ENCODE data around the gene FAM186B. TPM values are rescaled to one million over a fixed set of nuclear protein-coding genes. Genes with fewer than 3 reads are reported as not detected.

The FAM186B gene
- polyA plus RNA-seq, 3 donors, result not detected

DNA sequence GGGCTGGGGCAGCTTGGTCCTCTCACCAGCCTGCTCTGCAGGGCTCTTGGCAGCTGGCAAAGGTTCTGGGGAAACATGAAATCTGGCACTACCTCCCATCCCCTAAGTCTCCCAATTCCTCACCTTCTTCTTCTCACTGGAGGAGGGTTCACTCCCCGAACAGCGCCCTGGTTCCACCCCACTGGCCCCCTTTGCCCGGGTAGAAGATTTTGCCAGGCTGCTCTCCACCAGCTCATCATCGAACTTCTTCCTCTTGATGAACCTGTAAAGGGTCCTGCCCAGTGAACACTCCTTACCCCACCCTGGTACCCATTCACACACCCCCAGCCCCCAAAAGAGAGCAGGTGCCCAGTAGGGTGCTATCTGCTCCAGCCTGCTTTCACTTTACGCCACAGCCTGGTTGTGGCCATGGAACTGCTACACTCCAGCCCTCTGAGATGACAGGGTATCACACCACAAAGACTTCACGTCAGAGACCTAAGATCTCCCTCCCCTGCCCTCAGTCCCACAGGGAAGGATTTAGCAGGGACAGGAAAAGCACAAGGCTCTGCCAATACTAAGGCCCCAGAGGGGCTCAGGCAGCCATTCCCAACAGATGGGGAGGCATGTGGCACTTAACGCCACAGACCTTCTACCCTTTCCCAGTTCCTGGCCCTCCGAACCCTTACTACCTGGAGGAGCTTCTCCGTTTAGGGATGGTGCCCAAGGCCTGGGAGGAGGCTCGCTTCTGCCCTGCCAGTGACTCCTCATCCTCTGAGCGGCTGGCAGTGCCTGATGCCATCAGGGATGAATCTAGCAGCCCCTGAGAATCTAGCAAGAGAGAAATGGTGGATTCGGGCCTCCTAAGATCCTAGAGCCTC, 39.8 kb downstream of the FAM186B start:
- no peaks in the 10 kb centered on the region for H3K9me3 ChIP-seq (replicated peaks in 1 of 2; ENCODE audit: control insufficient read depth in 1 of 2, insufficient read depth in 1 of 2, low read length in 2 of 2)
- no peak overlapping the region for H3K4me3 ChIP-seq (replicated peaks in 1 of 3; ENCODE audit: low read depth in 2 of 3, low read length in 3 of 3)
- H3K4me1 ChIP-seq (ENCODE audit: control insufficient read depth in 1 of 2, insufficient read depth in 2 of 2, low read length in 2 of 2), result peaks cover 17 to 25% of the 10 kb centered on the region in 2 donors
- Mint-ChIP-seq H3K27me3 (ENCODE audit: low read depth in 3 of 3) (peaks cover 0 to 1% (median 0%) of the 10 kb centered on the region in 3 donors), H3K9me3 (no peaks in the 10 kb centered on the region), H3K27ac (peak overlapping the region in 2 of 7 donors; percentile 2 to 57), H3K36me3 (peaks cover 50 to 54% of the 10 kb centered on the region in 2 donors), H3K4me1 (peaks cover 27% of the 10 kb centered on the region), H3K4me3 (no peak overlapping the region)
- peaks cover 48 to 54% of the 10 kb centered on the region in 2 donors for H3K36me3 ChIP-seq (replicated peaks in 1 of 2; ENCODE audit: control insufficient read depth in 1 of 2, insufficient read depth in 2 of 2, low read length in 2 of 2)
- no peak overlapping the region for H2AFZ ChIP-seq (ENCODE audit: insufficient read depth, low read depth, low read length, poor library complexity, severe bottlenecking)
- DNase-seq, result no peak
- no peak overlapping the region for H3K4me2 ChIP-seq (replicated peaks; ENCODE audit: extremely low read depth, low read length, poor library complexity, severe bottlenecking)
- TF ChIP-seq, protein P1, sequence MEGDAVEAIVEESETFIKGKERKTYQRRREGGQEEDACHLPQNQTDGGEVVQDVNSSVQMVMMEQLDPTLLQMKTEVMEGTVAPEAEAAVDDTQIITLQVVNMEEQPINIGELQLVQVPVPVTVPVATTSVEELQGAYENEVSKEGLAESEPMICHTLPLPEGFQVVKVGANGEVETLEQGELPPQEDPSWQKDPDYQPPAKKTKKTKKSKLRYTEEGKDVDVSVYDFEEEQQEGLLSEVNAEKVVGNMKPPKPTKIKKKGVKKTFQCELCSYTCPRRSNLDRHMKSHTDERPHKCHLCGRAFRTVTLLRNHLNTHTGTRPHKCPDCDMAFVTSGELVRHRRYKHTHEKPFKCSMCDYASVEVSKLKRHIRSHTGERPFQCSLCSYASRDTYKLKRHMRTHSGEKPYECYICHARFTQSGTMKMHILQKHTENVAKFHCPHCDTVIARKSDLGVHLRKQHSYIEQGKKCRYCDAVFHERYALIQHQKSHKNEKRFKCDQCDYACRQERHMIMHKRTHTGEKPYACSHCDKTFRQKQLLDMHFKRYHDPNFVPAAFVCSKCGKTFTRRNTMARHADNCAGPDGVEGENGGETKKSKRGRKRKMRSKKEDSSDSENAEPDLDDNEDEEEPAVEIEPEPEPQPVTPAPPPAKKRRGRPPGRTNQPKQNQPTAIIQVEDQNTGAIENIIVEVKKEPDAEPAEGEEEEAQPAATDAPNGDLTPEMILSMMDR (IDR thresholded peaks at IDR 0.05), result no peak
- H3K27me3 ChIP-seq (ENCODE audit: control insufficient read depth in 2 of 2, insufficient read depth in 2 of 2, low read length in 2 of 2), result no peaks in the 10 kb centered on the region
- no peak overlapping the region for H3K9ac ChIP-seq (ENCODE audit: insufficient read depth, low read length, poor library complexity, severe bottlenecking)
- no peak overlapping the region for H3K27ac ChIP-seq (ENCODE audit: low read depth in 1 of 2, low read length in 2 of 2)
- 98% methylated on average over 10 of the region's 12 CpGs for WGBS (ENCODE audit: insufficient coverage)
- intact Hi-C loops (cut with micrococcal nuclease), result no loop called here
- H3K79me2 ChIP-seq (ENCODE audit: insufficient read depth, low read length), result peaks cover 37% of the 10 kb centered on the region
- peaks cover 36% of the 10 kb centered on the region for H4K20me1 ChIP-seq (ENCODE audit: insufficient read depth, low read length)

DNA sequence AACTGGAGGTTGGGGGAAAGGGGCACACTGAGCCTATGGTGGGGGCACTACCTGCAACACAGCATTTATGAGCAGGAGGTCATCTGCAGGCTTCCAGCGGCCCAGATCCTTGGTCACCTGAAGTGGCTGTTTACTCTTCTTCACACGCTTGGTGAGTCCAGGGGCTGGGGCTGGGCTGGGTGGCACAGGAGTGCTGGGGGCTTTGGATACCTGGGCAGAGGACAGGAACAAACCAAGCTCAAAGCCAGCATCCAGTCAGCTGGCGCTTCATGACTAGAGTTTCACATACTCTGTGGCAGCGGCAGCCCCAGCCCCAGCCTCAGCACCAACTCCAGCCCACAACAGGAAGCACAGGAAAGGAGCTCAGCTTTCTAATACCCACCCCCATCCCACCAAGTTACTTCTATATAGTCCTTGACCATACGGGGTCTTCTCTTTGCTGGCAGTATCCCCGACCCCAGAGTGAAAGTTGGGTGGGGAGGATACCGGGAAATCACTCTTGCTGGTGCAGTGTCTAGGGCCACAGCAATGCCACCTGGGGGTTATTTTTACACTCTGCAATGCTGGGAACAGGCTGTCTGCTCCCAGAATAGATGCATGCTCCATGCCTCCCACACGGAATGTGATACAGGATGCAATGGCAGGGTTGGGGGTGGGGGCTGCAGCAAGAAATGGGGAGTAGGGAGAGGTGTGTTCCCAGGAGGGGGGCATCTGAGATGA, 40.6 kb downstream of the FAM186B start:
- Histone ChIP-seq H3K4me2 (replicated peaks; ENCODE audit: extremely low read depth, low read length, poor library complexity, severe bottlenecking) (no peak overlapping the region), H3K9ac (ENCODE audit: insufficient read depth, low read length, poor library complexity, severe bottlenecking) (no peak overlapping the region), H2AFZ (ENCODE audit: insufficient read depth, low read depth, low read length, poor library complexity, severe bottlenecking) (no peak overlapping the region), H3K4me3 (replicated peaks in 1 of 3; ENCODE audit: low read depth in 2 of 3, low read length in 3 of 3) (no peak overlapping the region), H3K36me3 (replicated peaks in 1 of 2; ENCODE audit: control insufficient read depth in 1 of 2, insufficient read depth in 2 of 2, low read length in 2 of 2) (peaks cover 55 to 62% of the 10 kb centered on the region in 2 donors), H3K27me3 (ENCODE audit: control insufficient read depth in 2 of 2, insufficient read depth in 2 of 2, low read length in 2 of 2) (no peaks in the 10 kb centered on the region), H4K20me1 (ENCODE audit: insufficient read depth, low read length) (peaks cover 36% of the 10 kb centered on the region), H3K9me3 (replicated peaks in 1 of 2; ENCODE audit: control insufficient read depth in 1 of 2, insufficient read depth in 1 of 2, low read length in 2 of 2) (no peaks in the 10 kb centered on the region), H3K27ac (ENCODE audit: low read depth in 1 of 2, low read length in 2 of 2) (no peak overlapping the region), H3K79me2 (ENCODE audit: insufficient read depth, low read length) (peaks cover 36% of the 10 kb centered on the region), H3K4me1 (ENCODE audit: control insufficient read depth in 1 of 2, insufficient read depth in 2 of 2, low read length in 2 of 2) (peaks cover 17 to 25% of the 10 kb centered on the region in 2 donors)
- Mint-ChIP-seq H3K4me3 (no peak overlapping the region), H3K27ac (peak overlapping the region in 1 of 7 donors; percentile 27), H3K9me3 (no peaks in the 10 kb centered on the region), H3K4me1 (peaks cover 27% of the 10 kb centered on the region), H3K36me3 (peaks cover 55 to 62% of the 10 kb centered on the region in 2 donors), H3K27me3 (ENCODE audit: low read depth in 3 of 3) (peaks cover 0 to 1% (median 0%) of the 10 kb centered on the region in 3 donors)
- WGBS (ENCODE audit: insufficient coverage), result 58% methylated on average over 5 of the region's 8 CpGs
- intact Hi-C loops (cut with micrococcal nuclease), result no loop called here
- DNase-seq, result no peak
- TF ChIP-seq, protein P1 (IDR thresholded peaks at IDR 0.05), result no peak

Measured in CD14-positive monocyte (primary cell).